ENCODE results near the gene SIDT2. TPM values are rescaled to one million over a fixed set of nuclear protein-coding genes. Genes with fewer than 3 reads are reported as not detected.

SIDT2 gene
- total and polyA plus RNA-seq, 2 of the 4 experiments (the other 2 are of a cell fraction) = 7.3 to 30.3 TPM

GRCh38 chr11:117166491-117166890 lies 12.1 kb upstream of the SIDT2 start:
- no peak overlapping the region for H3K9ac ChIP-seq (ENCODE audit: low read depth, low read length)
- peaks cover 4% of the 10 kb centered on the region; the same call in 1 of the 2 replicates for H3K9me1 ChIP-seq (ENCODE audit: insufficient read depth, low read length)
- no TSS peak for BruUV-seq (replicated peaks)
- H2BK20ac ChIP-seq (ENCODE audit: low read depth, low read length) = no peak overlapping the region
- peak; percentile 28 for DNase-seq
- WGBS, 2 experiments (ENCODE audit: extremely low coverage in 2 of 2, insufficient read length in 1 of 2) = 43% methylated on average over 1 of the region's 1 CpG; no CpG with 5 or more reads in 1 of the 2 experiments
- no peak overlapping the region for H2BK5ac ChIP-seq (ENCODE audit: low read depth, low read length, poor library complexity, severe bottlenecking)
- H3K4me3 ChIP-seq (ENCODE audit: insufficient read depth, low read depth, low read length) = no peak overlapping the region
- CTCF ChIA-PET = interaction anchor here (0.6 kb wide), 1 partner anchor 18 kb away, joined by 3 read pairs; no protein-coding TSS in a partner anchor
- no peak overlapping the region for H4K5ac ChIP-seq (ENCODE audit: low read depth, low read length)
- H3K23ac ChIP-seq (ENCODE audit: low read depth, low read length) = no peak overlapping the region
- H3K4ac ChIP-seq (ENCODE audit: low read depth, low read length) = no peak overlapping the region
- no peak overlapping the region for H2AFZ ChIP-seq (replicated peaks; ENCODE audit: low read length, poor library complexity)
- dilution Hi-C loops (cut with HindIII; ENCODE audit: low sequenced_read_pairs, unreplicated experiment) (no loop called here), intact Hi-C loops (cut with micrococcal nuclease) (no loop called here), in situ Hi-C loops (cut with MboI; ENCODE audit: low sequenced_read_pairs) (no loop called here)
- no peaks in the 10 kb centered on the region for H3K9me3 ChIP-seq (ENCODE audit: control insufficient read depth, insufficient read depth, low read length)
- no peak overlapping the region for H3K56ac ChIP-seq (ENCODE audit: extremely low read depth, insufficient read depth, low read length)
- no peak overlapping the region for H4K91ac ChIP-seq (ENCODE audit: insufficient read depth, low read depth, low read length)
- H3K79me1 ChIP-seq (ENCODE audit: low read depth in 1 of 2, low read length in 2 of 2) = peaks cover 17 to 44% of the 10 kb centered on the region in 2 experiments
- peaks cover 24% of the 10 kb centered on the region for H4K20me1 ChIP-seq (ENCODE audit: insufficient read depth, low read length)
- H2AK5ac ChIP-seq (ENCODE audit: low read depth, low read length) = no peak overlapping the region
- H3K36me3 ChIP-seq (ENCODE audit: control insufficient read depth, insufficient read depth, low read length) = peaks cover 38% of the 10 kb centered on the region
- H3K4me1 ChIP-seq (ENCODE audit: control insufficient read depth, insufficient read depth, low read length) = peaks cover 9% of the 10 kb centered on the region
- H3K18ac ChIP-seq (ENCODE audit: low read depth, low read length) = no peak overlapping the region
- no peak overlapping the region for H3K4me2 ChIP-seq (ENCODE audit: low read depth, low read length)
- TF ChIP-seq ELK1 (IDR thresholded peaks at IDR 0.05; ENCODE audit: borderline replicate concordance, low read depth, low read length) (no peak), CEBPB (IDR thresholded peaks at IDR 0.05; ENCODE audit: low read depth, low read length) (no peak), CHD1 (IDR thresholded peaks at IDR 0.05; ENCODE audit: low read depth, low read length) (no peak), RCOR1 (IDR thresholded peaks at IDR 0.05; ENCODE audit: insufficient replicate concordance, low read length) (no peak), SMC3 (IDR thresholded peaks at IDR 0.05; ENCODE audit: low read depth, low read length) (no peak), USF2 (IDR thresholded peaks at IDR 0.05; ENCODE audit: low read depth, low read length) (no peak), MAZ (IDR thresholded peaks at IDR 0.05; ENCODE audit: borderline replicate concordance, low read depth, low read length) (no peak), MAFK (IDR thresholded peaks at IDR 0.05; ENCODE audit: low read depth, low read length) (no peak), MXI1 (IDR thresholded peaks at IDR 0.05; ENCODE audit: borderline replicate concordance, low read depth, low read length) (no peak), BHLHE40 (IDR thresholded peaks at IDR 0.05; ENCODE audit: low read depth, low read length) (no peak), CTCF (conservative IDR thresholded peaks at IDR 0.05; ENCODE audit: low read depth, low read length) (no peak), FOS (IDR thresholded peaks at IDR 0.05; ENCODE audit: low read depth, low read length) (no peak), POLR2A (IDR thresholded peaks at IDR 0.05; ENCODE audit: low read depth, low read length) (no peak), RFX5 (IDR thresholded peaks at IDR 0.05; ENCODE audit: low read depth, low read length) (no peak), RAD21 (IDR thresholded peaks at IDR 0.05; ENCODE audit: low read length) (no peak), NFE2L2 (IDR thresholded peaks at IDR 0.05; ENCODE audit: low read depth, low read length) (no peak)
- H3K27ac ChIP-seq (ENCODE audit: insufficient read depth, low read length) = no peak overlapping the region
- ATAC-seq (ENCODE audit: low read depth) = peak; percentile 63
- no peak overlapping the region for H2BK15ac ChIP-seq (ENCODE audit: low read depth, low read length)
- no peaks in the 10 kb centered on the region for H3K27me3 ChIP-seq (ENCODE audit: control insufficient read depth, insufficient read depth, low read length)
- no peak overlapping the region for H4K8ac ChIP-seq (ENCODE audit: low read depth in 2 of 2, low read length in 2 of 2)
- H2AK9ac ChIP-seq (replicated peaks; ENCODE audit: low read depth, low read length, poor library complexity) = no peak overlapping the region
- POLR2A ChIA-PET (ENCODE audit: unreplicated experiment) = no interaction called here
- H3K14ac ChIP-seq (replicated peaks; ENCODE audit: low read depth, low read length) = no peak overlapping the region
- H2BK120ac ChIP-seq (ENCODE audit: low read depth, low read length) = no peak overlapping the region
